Endothelial cell of hepatic sinusoid (primary cell): Measurements from ENCODE around the gene PARK7.

Source experiments
- in situ Hi-C: cut with HindIII; loops from 2 replicates; pipeline ENCODE4 v1.10.0; 2017; ENCODE audit warnings: low sequenced_read_pairs

The PARK7 gene

GRCh38 chr1:7980984-7981383, 19.5 kb downstream of the PARK7 start:
- in situ Hi-C loops, result no loop called here

DNA sequence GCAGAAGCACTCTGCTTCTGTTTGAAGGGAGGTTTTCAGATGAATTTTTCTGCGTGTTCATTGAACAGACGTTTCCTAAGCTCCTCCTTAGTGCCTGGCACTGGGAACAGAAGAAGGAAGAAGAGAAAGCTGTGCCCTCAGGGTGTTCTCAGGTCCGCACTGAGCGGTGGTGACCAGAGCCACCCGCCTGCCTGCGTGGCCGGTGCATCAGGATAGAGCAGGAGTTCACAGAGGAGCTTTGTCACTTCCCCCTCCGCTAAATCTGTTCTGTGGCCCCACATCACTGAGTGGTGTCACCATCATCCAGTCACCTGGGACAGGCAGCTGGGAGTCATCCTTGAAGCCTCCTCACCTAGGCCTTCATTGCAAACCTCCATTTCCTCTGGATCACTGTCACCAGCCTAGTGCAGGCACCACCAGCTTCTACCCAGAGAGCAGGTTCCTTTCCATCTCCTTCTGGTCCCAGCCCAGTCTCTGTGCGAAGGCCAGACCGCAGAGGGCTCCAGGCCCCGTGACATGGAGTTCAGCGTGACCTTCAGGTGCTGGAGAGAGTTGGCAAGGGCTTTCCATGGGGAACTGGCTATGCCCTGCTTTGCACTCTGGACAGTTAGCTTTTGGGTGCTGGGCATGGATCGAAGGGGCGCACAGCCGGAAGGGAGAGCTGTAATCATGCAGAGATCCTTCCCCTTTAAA, 21.7 kb downstream of the PARK7 start:
- in situ Hi-C loops, result no loop called here

- in situ Hi-C loops, result no loop called here
These were observed 23.3 kb downstream of the PARK7 start for GRCh38 chr1:7984811-7985210.

GRCh38 chr1:7985851-7986612, 24.5 kb downstream of the PARK7 start:
- in situ Hi-C loops, result no loop called here

DNA sequence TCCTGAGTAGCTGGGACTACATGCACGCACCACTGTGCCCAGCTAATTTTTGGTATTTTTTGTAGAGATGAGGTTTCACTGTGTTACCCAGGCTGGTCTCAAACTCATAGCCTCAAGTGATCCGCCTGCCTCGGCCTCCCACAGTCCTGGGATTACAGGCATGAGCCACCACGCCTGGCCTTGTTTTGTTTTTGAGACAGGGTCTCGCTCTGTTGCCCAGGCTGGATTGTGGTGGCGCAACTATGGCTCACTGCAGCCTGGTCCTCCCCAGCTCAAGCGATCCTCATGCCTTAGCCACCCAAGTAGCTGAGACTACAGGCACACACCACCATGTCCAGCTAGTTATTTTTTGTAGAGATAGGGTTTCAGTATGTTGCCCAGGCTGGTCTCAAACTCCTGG, 26.0 kb downstream of the PARK7 start:
- in situ Hi-C loops, result no loop called here

DNA sequence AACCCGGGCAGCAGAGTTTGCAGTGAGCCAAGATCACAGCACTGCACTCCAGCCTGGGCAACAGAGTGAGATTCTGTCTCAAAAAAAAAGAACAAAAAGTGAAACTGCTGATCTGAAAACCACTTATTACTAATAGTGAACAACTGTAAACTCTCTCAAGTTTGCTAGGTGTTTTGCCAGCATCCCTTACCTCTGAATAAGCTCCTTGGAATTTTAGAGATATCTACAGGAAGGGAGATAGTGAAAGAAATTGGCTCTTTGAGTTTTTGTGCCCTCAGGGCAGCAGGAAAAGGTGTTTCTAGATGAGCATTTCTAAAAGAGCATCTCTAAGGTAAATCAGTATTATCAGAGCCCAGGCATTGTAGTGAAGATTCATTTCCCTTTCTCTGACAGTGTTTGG, 27.1 kb downstream of the PARK7 start:
- in situ Hi-C loops, result no loop called here

- in situ Hi-C loops, result no loop called here
These were observed 28.4 kb downstream of the PARK7 start for GRCh38 chr1:7989762-7990428.

GRCh38 chr1:7991504-7992440, 30.3 kb downstream of the PARK7 start:
- in situ Hi-C loops, result no loop called here

DNA sequence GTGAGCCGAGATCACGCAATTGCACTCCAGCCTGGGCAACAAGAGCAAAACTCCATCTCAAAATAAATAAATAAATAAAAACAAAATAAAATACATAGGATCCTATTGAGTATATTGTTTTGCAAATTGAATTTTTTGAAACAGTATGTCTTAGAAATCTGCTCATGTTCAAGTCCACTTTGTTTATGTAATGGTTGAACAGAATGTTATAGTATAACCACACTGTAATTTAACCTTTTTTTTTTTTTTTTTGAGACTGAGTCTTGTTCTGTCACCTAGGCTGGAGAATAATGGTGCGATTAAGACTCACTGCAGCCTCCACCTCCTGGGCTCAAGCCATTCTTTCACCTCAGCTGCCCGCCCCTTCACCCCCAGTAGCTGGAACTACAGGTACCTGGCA, 31.4 kb downstream of the PARK7 start:
- in situ Hi-C loops, result no loop called here

DNA sequence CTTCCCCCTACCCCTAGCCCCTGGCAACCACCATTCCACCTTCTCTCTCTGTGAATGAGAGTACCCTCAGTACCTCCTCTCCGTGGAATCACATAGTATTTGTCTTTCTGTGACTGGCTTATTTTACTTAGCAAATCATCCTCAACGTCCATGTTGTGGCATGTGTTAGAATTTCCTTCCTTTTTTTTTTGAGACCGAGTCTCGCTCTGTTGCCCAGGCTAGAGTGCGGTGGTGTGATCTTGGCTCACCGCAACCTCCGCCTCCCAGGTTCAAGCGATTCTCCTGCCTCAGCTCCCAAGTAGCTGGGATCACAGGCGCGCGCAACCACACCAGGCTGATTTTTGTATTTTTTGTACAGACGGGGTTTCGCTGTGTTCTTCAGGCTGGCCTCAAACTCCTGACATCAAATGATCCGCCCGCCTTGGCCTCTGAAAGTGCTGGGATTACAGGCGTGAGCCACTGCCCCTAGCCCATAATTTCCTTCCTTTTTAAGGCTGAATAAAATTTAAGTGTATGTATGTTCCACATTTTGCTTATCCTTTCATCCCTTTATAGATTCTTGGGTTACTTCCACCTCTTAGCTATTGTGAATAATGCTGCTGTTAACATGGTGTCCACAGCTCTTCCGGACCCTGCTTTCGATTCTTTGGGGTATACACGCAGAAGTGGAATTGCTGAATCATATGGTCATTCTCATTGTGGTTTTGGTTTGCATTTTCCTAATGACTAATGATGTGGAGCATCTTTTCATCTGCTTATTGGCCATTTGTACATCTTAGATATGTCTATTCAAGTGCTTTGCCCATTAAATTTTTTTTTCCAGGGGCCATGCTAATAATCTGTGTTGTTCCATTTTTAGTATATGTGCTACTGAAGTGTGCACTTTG, 32.3 kb downstream of the PARK7 start:
- in situ Hi-C loops, result no loop called here

- in situ Hi-C loops, result no loop called here
These were observed 33.3 kb downstream of the PARK7 start for GRCh38 chr1:7994827-7995226.

GRCh38 chr1:7995437-7995836, 33.9 kb downstream of the PARK7 start:
- in situ Hi-C loops, result no loop called here

DNA sequence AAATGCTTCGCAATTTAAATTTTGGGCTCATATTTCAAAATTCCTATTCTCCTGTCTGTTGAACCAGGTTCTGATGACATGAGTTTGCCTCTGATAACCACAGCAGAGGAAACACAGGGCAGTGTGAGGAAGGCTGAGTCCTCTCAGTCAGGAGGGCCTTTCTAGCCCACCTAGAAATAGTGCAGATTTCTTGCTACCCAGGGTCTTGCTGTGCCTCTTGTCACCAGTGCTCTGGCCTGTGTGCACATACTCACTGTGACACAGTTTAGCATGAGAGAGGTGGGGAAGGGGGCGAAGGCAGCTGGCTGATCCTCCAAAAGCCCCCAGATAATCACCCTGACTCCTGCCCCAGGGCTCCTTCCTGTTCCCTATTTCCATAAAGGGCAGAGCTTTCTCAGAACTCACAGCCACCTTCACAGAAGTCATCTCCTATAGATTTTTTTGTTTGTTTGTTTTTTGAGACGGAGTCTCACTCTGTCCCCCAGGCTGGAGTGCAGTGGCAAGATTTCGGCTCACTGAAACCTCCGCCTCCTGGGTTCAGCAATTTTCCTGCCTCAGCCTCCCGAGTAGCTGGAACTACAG, 40.9 kb downstream of the PARK7 start:
- in situ Hi-C loops, result loop anchor here (25.0 kb wide), 1 partner anchor 90 kb away; no protein-coding TSS in a partner anchor

- in situ Hi-C loops, result loop anchor here (25.0 kb wide), 1 partner anchor 91 kb away; no protein-coding TSS in a partner anchor
These were observed 41.4 kb downstream of the PARK7 start for GRCh38 chr1:8002921-8003320.

- in situ Hi-C loops, result loop anchor here (25.0 kb wide), 1 partner anchor 91 kb away; no protein-coding TSS in a partner anchor
These were observed 42.1 kb downstream of the PARK7 start for GRCh38 chr1:8003438-8004112.

GRCh38 chr1:8004113-8004802, 42.7 kb downstream of the PARK7 start:
- in situ Hi-C loops, result loop anchor here (25.0 kb wide), 1 partner anchor 92 kb away; no protein-coding TSS in a partner anchor

- in situ Hi-C loops, result loop anchor here (25.0 kb wide), 1 partner anchor 93 kb away; no protein-coding TSS in a partner anchor
These were observed 43.5 kb downstream of the PARK7 start for GRCh38 chr1:8004803-8005573.
